OCI-LY7 (cell line): Measurements from ENCODE around the gene COL2A1. TPM values are rescaled to one million over a fixed set of nuclear protein-coding genes. Genes with fewer than 3 reads are reported as not detected.

Experiments
- BruUV-seq: library from RNA; stranded (reverse); fragments of 400-500 nt; replicated peaks from 2 replicates; lab custom pipeline; 2021; lab: Mats Ljungman, UMichigan
- CTCF ChIA-PET: fragments of 300-600 bp; sonication (Branson Sonifier 250); formaldehyde crosslinking; loops from one replicate; lab custom pipeline; 2022; ENCODE audit warnings: antibody characterized with exemption; ENCODE audit not compliant: unreplicated experiment; lab: Charles Lee
- POLR2A ChIA-PET: fragments of 300-600 bp; sonication (Branson Sonifier 250); formaldehyde crosslinking; loops from one replicate; lab custom pipeline; 2022; ENCODE audit warnings: antibody characterized with exemption; lab: Charles Lee
- DNase-seq: peaks from one replicate; pipeline ENCODE4 v3.0.0-alpha.2; 2015; ENCODE audit warnings: low spot score
- H2AFZ ChIP-seq: fragments of 200-600 bp; sonication (generic), shearing (Covaris generic); 2 replicates; pipeline ENCODE4 v1.6.1; 2014; ENCODE audit warnings: mild to moderate bottlenecking, antibody characterized with exemption, low read length, moderate library complexity
- H3K27ac ChIP-seq: fragments of 200-600 bp; sonication (generic); 2 replicates; pipeline ENCODE4 v1.5.1; 2014; ENCODE audit warnings: mixed run types, low read depth, mild to moderate bottlenecking, moderate library complexity, low read length, inconsistent platforms; ENCODE audit not compliant: poor library complexity, severe bottlenecking
- H3K36me3 ChIP-seq: fragments of 200-600 bp; sonication (generic); 2 replicates; pipeline ENCODE4 v1.6.1; 2014; ENCODE audit warnings: mild to moderate bottlenecking, antibody characterized with exemption, low read length, moderate library complexity, mixed read lengths; ENCODE audit not compliant: insufficient read depth
- H3K4me1 ChIP-seq: fragments of 200-600 bp; sonication (generic); 2 replicates; pipeline ENCODE4 v1.5.1; 2014; ENCODE audit warnings: mild to moderate bottlenecking, low read length; ENCODE audit not compliant: insufficient read depth, poor library complexity, severe bottlenecking
- H3K4me2 ChIP-seq: fragments of 200-600 bp; sonication (generic); 2 replicates; pipeline ENCODE4 v1.6.1; 2014; ENCODE audit warnings: mild to moderate bottlenecking, low read length
- H3K4me3 ChIP-seq: fragments of 200-600 bp; sonication (generic); 2 replicates; pipeline ENCODE4 v1.5.1; 2014; ENCODE audit warnings: mild to moderate bottlenecking, low read depth, low read length; ENCODE audit not compliant: poor library complexity, severe bottlenecking
- H3K79me2 ChIP-seq: fragments of 200-600 bp; sonication (generic); 2 replicates; pipeline ENCODE4 v1.6.1; 2016; ENCODE audit warnings: low read depth, mild to moderate bottlenecking, low read length, moderate library complexity, mixed read lengths; ENCODE audit not compliant: insufficient read depth
- H3K9me2 ChIP-seq: fragments of 200-600 bp; sonication (generic); 2 replicates; pipeline ENCODE4 v1.6.1; 2016; ENCODE audit warnings: mild to moderate bottlenecking, low read length, mixed read lengths; ENCODE audit not compliant: insufficient read depth
- H3K9me3 ChIP-seq: fragments of 200-600 bp; sonication (generic); 2 replicates; pipeline ENCODE4 v1.6.1; 2014; ENCODE audit warnings: mild to moderate bottlenecking, mixed run types, low read length, mixed read lengths
- H4K20me1 ChIP-seq: fragments of 200-600 bp; sonication (generic); 2 replicates; pipeline ENCODE4 v1.6.1; 2014; ENCODE audit warnings: mild to moderate bottlenecking, antibody characterized with exemption, low read length, moderate library complexity, mixed read lengths; ENCODE audit not compliant: insufficient read depth
- CTCF ChIP-seq: fragments of 200-600 bp; sonication (generic); conservative IDR thresholded peaks from 2 replicates; pipeline ENCODE4 v1.5.1; 2014; ENCODE audit warnings: mild to moderate bottlenecking, antibody characterized with exemption, low read length, moderate library complexity, mixed read lengths
- EZH2phosphoT487 ChIP-seq: fragments of 200-600 bp; sonication (generic); IDR thresholded peaks from 2 replicates; pipeline ENCODE4 v1.6.1; 2018; ENCODE audit warnings: low read depth, borderline replicate concordance, mild to moderate bottlenecking, mixed run types, antibody characterized with exemption, low read length, moderate library complexity, mixed read lengths
- intact Hi-C: fragments of 100-400 bp; cut with micrococcal nuclease; formaldehyde crosslinking; loops from one replicate; pipeline ENCODE4 v1.10.0; 2022; ENCODE audit not compliant: unreplicated experiment
- total RNA-seq, 2 experiments: library from RNA; depleted of rRNA in 1 of 2; stranded (reverse); fragments of >200 nt in 1 of 2; shearing (Covaris generic) in 1 of 2; gene quantifications; 2 replicates each; pipeline ENCODE4 v1.2.3, GENCODE V29; 2014 to 2022

The COL2A1 gene
- total RNA-seq, 2 experiments from 2014 or later, result 0.08 TPM; not detected in 1

GRCh38 chr12:47972895-47973294, 31.4 kb downstream of the COL2A1 start:
- no TSS peak for BruUV-seq

GRCh38 chr12:47970843-47971242, 33.4 kb downstream of the COL2A1 start:
- no TSS peak for BruUV-seq
- H3K27ac ChIP-seq, result no peak overlapping the region
- H4K20me1 ChIP-seq, result no peaks in the 10 kb centered on the region
- H3K9me2 ChIP-seq, result no peaks in the 10 kb centered on the region
- intact Hi-C loops, result no loop called here
- peaks cover 8% of the 10 kb centered on the region for H3K4me1 ChIP-seq
- peaks cover 34% of the 10 kb centered on the region for H3K36me3 ChIP-seq
- H3K79me2 ChIP-seq, result no peaks in the 10 kb centered on the region
- CTCF ChIA-PET, result interaction anchor here (0.9 kb wide), 1 partner anchor 131 kb away, joined by 3 read pairs; no protein-coding TSS in a partner anchor
- no peak overlapping the region for H3K4me2 ChIP-seq
- POLR2A ChIA-PET, result interaction anchor here (0.7 kb wide), 1 partner anchor 776 kb away, joined by 3 read pairs; no protein-coding TSS in a partner anchor
- no peaks in the 10 kb centered on the region for H3K9me3 ChIP-seq
- no peak overlapping the region for H2AFZ ChIP-seq
- DNase-seq, result no peak
- no peak for TF ChIP-seq CTCF
- TF ChIP-seq EZH2phosphoT487, result no peak
- H3K4me3 ChIP-seq, result no peak overlapping the region

More at GRCh38 chr12:47972895-47973294, 31.4 kb downstream of the COL2A1 start:
- Histone ChIP-seq H2AFZ (no peak overlapping the region), H4K20me1 (no peaks in the 10 kb centered on the region), H3K4me3 (no peak overlapping the region), H3K4me2 (no peak overlapping the region), H3K4me1 (no peaks in the 10 kb centered on the region), H3K36me3 (peaks cover 16% of the 10 kb centered on the region), H3K9me2 (no peaks in the 10 kb centered on the region), H3K27ac (no peak overlapping the region), H3K79me2 (no peaks in the 10 kb centered on the region), H3K9me3 (no peaks in the 10 kb centered on the region)
- POLR2A ChIA-PET, result no interaction called here
- DNase-seq, result no peak
- CTCF ChIA-PET, result no interaction called here
- intact Hi-C loops, result no loop called here
- TF ChIP-seq EZH2phosphoT487 (no peak), CTCF (no peak)

GRCh38 chr12:47969845-47970244, 34.4 kb downstream of the COL2A1 start:
- H2AFZ ChIP-seq, result no peak overlapping the region

More at GRCh38 chr12:47969845-47970244, 34.4 kb downstream of the COL2A1 start:
- peaks cover under 1% of the 10 kb centered on the region; the same call in 1 of the 2 replicates for H3K79me2 ChIP-seq
- peaks cover 17% of the 10 kb centered on the region for H3K4me1 ChIP-seq
- CTCF ChIA-PET, result interaction anchor here (1.4 kb wide), 1 partner anchor 21 kb away, joined by 4 read pairs; no protein-coding TSS in a partner anchor
- H3K36me3 ChIP-seq, result peaks cover 43% of the 10 kb centered on the region
- no peaks in the 10 kb centered on the region for H4K20me1 ChIP-seq
- no peak for TF ChIP-seq CTCF
- TF ChIP-seq EZH2phosphoT487, result no peak
- H3K27ac ChIP-seq, result no peak overlapping the region
- POLR2A ChIA-PET, result no interaction called here
- no peaks in the 10 kb centered on the region for H3K9me3 ChIP-seq
- H3K4me2 ChIP-seq, result no peak overlapping the region
- no peak for DNase-seq
- no TSS peak for BruUV-seq
- intact Hi-C loops, result loop anchor here (10.0 kb wide), 1 partner anchor 195 kb away; the partner anchor contains the start of gene SLC48A1
- H3K9me2 ChIP-seq, result no peaks in the 10 kb centered on the region
- no peak overlapping the region for H3K4me3 ChIP-seq
